Measurements from ENCODE around the gene AXL. TPM values are rescaled to one million over a fixed set of nuclear protein-coding genes. Genes with fewer than 3 reads are reported as not detected.
A peak's percentile ranks its signal among the peaks of the same experiment; 100 is the strongest.
"Not testable (repeated sequence)": the region's sequence is repeated elsewhere in the genome, so short reads cannot be mapped to it uniquely, and the experiment has no call there.

The AXL gene
- 100 to 1,000 TPM in 1 of 2 donors, 10 to 100 TPM in 1; 26.1 to 168 TPM for total RNA-seq

DNA sequence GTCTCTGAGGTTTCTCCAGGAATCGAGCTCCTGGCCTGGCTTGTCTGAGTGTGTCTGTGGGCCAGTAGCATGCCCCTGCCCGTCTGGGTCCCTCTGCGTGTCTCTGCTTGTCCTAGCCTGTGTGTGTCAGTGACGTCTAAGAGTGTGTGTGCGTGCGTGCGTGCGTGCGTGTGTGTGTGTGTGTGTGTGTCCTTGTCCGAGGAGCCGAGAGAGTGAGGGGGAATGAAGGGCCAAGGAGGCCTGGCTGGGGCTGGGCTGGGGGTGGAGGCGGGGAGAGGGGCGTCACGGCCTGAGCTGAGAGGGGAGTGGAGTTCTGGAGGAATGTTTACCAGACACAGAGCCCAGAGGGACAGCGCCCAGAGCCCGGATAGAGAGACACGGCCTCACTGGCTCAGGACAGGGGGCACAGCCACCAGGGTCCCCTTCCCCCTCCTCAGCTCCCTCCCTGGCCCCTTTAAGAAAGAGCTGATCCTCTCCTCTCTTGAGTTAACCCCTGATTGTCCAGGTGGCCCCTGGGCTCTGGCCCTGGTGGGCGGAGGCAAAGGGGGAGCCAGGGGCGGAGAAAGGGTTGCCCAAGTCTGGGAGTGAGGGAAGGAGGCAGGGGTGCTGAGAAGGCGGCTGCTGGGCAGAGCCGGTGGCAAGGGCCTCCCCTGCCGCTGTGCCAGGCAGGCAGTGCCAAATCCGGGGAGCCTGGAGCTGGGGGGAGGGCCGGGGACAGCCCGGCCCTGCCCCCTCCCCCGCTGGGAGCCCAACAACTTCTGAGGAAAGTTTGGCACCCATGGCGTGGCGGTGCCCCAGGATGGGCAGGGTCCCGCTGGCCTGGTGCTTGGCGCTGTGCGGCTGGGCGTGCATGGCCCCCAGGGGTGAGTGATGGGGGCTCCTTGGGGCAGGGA is at the start of gene AXL:
Gene AXL (plus strand): TSS at position 609 of the 893 bp plus-strand sequence. CDS start 170 bp downstream, at position 779.
- no peaks in the 10 kb centered on the region for H3K4me1 ChIP-seq (replicated peaks)
- DNase-seq (ENCODE audit: low spot score): peak; percentile 88
- peak within 1 kb of the TSS; percentile 44 to 52 for H3K4me3 ChIP-seq
- no peak for TF ChIP-seq CTCF (IDR thresholded peaks at IDR 0.05)
- TF ChIP-seq POLR2A (IDR thresholded peaks at IDR 0.05): peak; percentile 68
- peak; percentile 55 for TF ChIP-seq POLR2AphosphoS5 (IDR thresholded peaks at IDR 0.05)
- H3K27me3 ChIP-seq (replicated peaks; ENCODE audit: insufficient read depth): no peaks in the 10 kb centered on the region
- H3K36me3 ChIP-seq: no peaks in the 10 kb centered on the region
- WGBS: 1% methylated on average over 28 of the region's 32 CpGs
- peak within 1 kb of the TSS; percentile 88 to 91 for H3K27ac ChIP-seq
- intact Hi-C loops (cut with DNase I): loop anchor here (5.0 kb wide), 1 partner anchor 88 kb away; no protein-coding TSS in a partner anchor
- no peaks in the 10 kb centered on the region for H3K9me3 ChIP-seq

DNA sequence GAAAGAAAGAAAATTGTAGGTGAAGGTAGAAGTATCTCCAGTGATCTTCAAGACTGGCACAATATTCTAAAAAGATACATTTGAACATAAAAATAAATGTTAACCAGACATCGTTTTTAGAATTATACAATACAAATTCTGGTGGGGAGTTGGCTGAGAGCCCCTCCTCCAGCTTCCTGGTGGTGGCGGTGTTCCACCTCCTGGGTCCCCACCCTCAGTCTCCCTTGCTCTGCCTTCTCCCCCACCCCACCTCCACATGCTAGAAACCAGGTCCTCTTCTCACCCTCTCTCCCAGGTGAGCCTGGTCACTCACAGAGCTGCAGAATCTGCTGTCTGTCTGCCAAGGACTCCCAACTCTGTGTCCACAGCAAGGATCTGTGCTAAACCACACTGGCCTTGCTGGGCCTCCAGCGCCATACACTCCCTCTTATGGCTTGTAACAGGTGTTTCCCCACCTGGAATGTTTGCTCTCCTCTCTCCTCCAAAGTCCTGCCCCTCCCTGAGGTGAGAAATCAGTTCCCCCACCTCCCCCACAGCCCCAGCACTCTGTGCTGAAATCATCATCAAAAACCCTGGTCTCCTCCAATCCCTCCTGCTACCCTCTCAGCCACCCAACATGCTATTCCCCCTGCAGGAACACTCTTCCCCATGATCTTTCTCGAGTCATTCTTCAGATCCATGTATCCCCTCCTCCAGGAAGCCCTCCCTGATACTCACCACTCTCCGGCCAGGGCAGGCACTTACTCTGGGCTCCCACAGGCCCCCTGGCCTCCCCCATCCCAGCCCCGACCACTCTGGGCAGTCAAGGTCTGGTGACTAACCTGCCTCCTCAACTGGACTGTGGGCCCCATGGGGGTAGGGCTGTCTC is 46.5 kb upstream of the AXL start:
- no peaks in the 10 kb centered on the region for H3K9me3 ChIP-seq
- DNase-seq (ENCODE audit: low spot score): no peak
- intact Hi-C loops (cut with DNase I): no loop called here
- no peaks in the 10 kb centered on the region for H3K27me3 ChIP-seq (replicated peaks; ENCODE audit: insufficient read depth)
- no peak for TF ChIP-seq POLR2A (IDR thresholded peaks at IDR 0.05)
- no peak for TF ChIP-seq CTCF (IDR thresholded peaks at IDR 0.05)
- no peak for TF ChIP-seq POLR2AphosphoS5 (IDR thresholded peaks at IDR 0.05)
- no peaks in the 10 kb centered on the region for H3K4me1 ChIP-seq (replicated peaks)
- no peak overlapping the region for H3K4me3 ChIP-seq
- WGBS: 82% methylated on average over 6 of the region's 6 CpGs
- no peaks in the 10 kb centered on the region for H3K36me3 ChIP-seq
- no peak overlapping the region for H3K27ac ChIP-seq

DNA sequence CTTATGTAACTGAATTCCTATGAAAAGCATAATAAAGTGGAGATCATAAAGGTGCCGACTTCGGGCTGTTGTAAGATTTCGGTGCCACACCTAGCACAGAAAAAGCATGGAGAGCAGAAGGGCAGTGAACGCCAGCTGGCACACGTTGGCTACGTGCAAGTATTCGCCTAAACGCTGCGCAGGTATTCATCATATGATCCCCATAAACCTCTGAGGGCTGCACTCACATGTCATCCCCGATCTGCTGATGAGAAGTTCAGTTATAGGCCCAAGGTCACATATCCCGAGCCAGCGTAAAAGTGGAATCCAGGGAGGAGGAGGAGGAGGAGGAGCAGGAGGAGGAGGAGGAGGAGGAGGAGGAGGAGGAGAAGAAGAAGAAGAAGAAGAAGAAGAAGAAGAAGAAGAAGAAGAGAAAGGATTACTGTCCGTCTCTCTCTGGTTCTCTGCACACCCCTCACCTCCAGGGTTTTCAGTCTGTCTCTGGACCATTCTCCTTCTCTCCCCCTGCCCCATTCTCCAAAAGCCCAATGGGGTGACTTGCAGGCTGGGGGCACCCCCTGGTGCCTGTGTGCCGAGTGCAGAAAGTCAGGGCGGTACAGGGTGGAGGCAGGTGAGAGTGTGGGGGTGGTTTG is 44.6 kb upstream of the AXL start:
- WGBS: 66% methylated on average over 15 of the region's 15 CpGs
- DNase-seq (ENCODE audit: low spot score): no peak
- Histone ChIP-seq H3K27me3 (replicated peaks; ENCODE audit: insufficient read depth) (no peaks in the 10 kb centered on the region), H3K36me3 (no peaks in the 10 kb centered on the region), H3K9me3 (no peaks in the 10 kb centered on the region), H3K4me1 (replicated peaks) (no peaks in the 10 kb centered on the region), H3K27ac (no peak overlapping the region), H3K4me3 (no peak overlapping the region)
- intact Hi-C loops (cut with DNase I): no loop called here
- no peak for TF ChIP-seq POLR2A (IDR thresholded peaks at IDR 0.05)
- TF ChIP-seq CTCF (IDR thresholded peaks at IDR 0.05): no peak
- no peak for TF ChIP-seq POLR2AphosphoS5 (IDR thresholded peaks at IDR 0.05)

DNA sequence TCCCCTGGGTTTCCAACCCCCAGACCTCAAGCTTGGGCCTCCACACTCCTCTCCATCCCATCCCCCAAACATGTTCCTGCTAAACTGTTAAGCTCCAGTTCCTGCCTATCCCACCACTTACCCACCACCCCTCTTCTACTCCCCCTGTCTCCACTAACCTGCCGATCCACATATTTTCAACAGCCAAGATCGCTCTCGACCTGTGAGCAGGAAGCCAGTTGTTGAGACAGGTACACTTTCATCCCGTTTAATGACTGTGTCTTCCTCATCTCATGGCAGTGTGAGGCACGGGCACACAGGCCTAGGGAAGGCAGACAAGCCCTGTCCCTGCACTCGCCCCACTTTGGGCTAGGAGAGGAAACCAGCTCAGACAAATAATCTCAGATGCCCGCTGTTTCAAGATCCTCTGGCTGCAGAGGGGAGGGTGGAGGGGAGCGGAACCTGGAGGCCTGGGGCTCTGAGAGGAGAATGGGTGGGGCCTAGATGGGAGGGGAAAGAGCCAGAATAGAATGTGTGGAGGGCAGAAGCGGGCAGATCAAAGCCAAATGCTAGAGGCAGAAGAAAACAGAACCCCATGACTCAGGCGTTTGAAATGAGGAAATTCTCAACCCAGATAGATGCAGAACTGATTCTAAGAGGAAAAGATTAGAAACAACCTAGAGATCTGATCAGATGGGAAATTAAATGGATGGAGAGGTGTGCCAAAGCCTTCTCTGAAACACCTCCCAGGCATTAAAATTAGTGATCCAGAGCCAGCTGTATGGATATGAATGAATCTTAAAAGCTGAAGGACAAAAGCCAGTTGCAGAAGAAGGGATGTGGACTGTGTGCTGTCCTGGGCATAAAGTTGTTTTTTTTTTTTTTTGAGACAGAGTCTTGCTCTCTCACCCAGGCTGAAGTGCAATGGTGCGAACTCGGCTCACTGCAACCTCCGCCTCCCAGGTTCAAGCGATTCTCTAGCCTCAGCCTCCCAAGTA is 42.9 kb upstream of the AXL start:
- Histone ChIP-seq H3K36me3 (no peaks in the 10 kb centered on the region), H3K4me3 (no peak overlapping the region), H3K27me3 (replicated peaks; ENCODE audit: insufficient read depth) (no peaks in the 10 kb centered on the region), H3K27ac (peak overlapping the region in 1 of 2 donors; percentile 48), H3K9me3 (no peaks in the 10 kb centered on the region), H3K4me1 (replicated peaks) (no peaks in the 10 kb centered on the region)
- peak; percentile 74 for DNase-seq (ENCODE audit: low spot score)
- 17% methylated on average over 14 of the region's 14 CpGs for WGBS
- intact Hi-C loops (cut with DNase I): no loop called here
- peak; percentile 40 for TF ChIP-seq POLR2AphosphoS5 (IDR thresholded peaks at IDR 0.05)
- no peak for TF ChIP-seq CTCF (IDR thresholded peaks at IDR 0.05)

DNA sequence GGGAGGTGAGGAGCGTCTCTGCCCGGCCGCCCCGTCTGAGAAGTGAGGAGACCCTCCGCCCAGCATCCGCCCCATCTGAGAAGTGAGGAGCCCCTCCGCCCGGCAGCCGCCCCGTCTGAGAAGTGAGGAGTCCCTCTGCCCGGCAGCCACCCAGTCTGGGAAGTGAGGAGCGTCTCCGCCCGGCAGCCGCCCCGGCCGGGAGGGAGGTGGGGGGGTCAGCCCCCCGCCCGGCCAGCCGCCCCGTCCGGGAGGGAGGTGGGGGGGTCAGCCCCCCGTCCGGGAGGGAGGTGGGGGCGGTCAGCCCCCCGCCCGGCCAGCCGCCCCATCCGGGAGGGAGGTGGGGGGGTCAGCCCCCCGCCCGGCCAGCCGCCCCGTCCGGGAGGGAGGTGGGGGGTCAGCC is 38.9 kb upstream of the AXL start:
- intact Hi-C loops (cut with DNase I); DNase-seq (ENCODE audit: low spot score); H3K27me3 ChIP-seq (replicated peaks; ENCODE audit: insufficient read depth); H3K9me3 ChIP-seq; H3K4me1 ChIP-seq (replicated peaks); H3K36me3 ChIP-seq; H3K4me3 ChIP-seq; H3K27ac ChIP-seq: not testable (repeated sequence)
- WGBS: 97% methylated on average over 15 of the region's 34 CpGs

Data from prostate gland (tissue), 2 donors.